GM12864 (cell line): ENCODE results near the gene AFF2.

Experiments
- DNase-seq: peaks from one replicate; pipeline ENCODE4 v3.0.0-alpha.2; 2011; ENCODE audit warnings: low read depth
- H3K4me3 ChIP-seq: 2 replicates; pipeline ENCODE4 v1.5.1; 2011; ENCODE audit warnings: mild to moderate bottlenecking, low read depth, low read length, control low read depth
- CTCF ChIP-seq: IDR thresholded peaks from 2 replicates; pipeline ENCODE4 v1.5.1; 2011; ENCODE audit warnings: low read depth, mild to moderate bottlenecking, moderate library complexity, low read length, control low read depth, inconsistent platforms; ENCODE audit errors: missing control alignments

AFF2 gene

DNA sequence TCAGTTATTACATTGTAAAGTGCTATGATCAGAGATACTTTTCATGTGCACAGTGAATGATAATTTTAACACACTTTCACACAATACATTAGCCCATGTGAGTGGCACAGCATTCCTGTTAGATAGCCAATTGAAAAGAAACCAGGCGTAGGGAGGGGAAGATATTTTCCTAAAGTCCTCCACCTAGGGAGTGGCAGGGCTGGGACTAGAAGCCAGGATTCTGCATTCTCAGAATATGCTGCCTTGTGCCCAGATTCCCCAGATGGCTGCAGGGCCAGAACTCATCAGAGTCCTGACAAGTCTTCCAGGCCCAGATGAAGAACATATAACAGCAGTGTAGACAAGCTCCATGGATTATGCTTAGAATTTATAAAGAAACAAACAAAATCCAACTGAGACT is 350.2 kb downstream of the AFF2 start:
- no peak overlapping the region for H3K4me3 ChIP-seq
- TF ChIP-seq CTCF, result no peak
- no peak for DNase-seq

- no peak for TF ChIP-seq CTCF
- DNase-seq, result no peak
- H3K4me3 ChIP-seq, result no peak overlapping the region
Observed at GRCh38 chrX:148854306-148854705, 353.9 kb downstream of the AFF2 start.

DNA sequence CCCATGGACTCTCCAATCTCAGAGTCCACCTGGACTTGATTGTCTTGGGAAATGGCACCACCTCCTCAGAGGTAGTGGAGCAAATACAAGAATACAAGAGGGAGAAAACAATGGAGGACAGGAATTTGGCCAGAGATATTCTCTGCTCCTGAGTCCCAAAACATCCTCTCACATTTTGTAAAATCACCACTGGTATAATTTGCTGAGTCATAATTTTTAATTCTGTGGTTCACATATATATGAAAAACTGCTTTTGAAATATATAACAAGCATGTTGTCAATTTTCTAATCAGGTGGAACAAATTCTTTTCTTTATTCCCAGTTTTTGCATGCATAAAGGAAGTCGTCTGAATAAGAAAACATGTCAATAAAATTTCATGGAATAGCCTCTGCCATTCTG is 356.1 kb downstream of the AFF2 start:
- no peak overlapping the region for H3K4me3 ChIP-seq
- TF ChIP-seq CTCF, result no peak
- DNase-seq, result no peak

DNA sequence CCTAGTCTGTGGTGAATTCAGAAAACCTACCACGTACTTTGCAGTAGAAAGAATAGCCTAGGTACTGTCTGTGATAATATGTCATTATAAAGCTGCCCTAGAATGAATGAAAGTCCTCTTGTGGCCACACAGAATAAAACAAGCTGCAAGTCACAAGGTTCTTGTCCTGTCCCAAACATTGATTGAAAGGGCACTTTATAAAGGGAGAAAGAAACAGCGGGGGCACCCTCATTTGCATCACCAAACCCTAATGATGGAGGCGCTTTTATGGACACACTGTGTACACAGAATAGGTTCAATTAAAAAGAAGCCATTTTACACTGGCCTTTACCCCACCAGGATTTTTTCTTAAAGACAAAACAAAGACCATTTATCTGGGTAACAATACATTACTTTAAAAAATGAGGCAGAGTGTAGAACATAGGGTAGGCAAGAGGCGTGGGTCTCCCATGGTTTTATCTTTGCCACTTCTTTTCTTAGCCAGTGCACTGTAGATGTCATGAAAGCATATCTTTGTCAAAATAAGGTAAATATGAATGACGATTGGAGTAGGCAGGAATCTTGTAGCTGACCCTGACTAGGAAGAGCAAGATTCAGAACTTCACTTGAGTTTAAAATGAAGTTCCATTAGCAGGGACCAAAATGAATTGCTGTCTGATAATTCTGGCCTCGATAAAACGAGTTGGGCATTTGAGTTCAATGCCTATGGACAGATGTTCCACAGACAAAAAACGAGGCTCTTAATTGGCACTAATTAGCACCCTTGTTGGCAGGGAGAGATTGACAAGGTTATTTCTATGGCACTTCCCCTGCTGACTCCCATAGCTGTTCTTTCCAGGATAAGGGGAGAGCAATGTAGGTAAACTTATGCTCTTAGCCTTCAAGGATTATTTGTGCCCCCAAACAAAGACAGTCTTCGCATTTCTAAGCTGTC is 365.1 kb downstream of the AFF2 start:
- no peak overlapping the region for H3K4me3 ChIP-seq
- DNase-seq, result no peak
- no peak for TF ChIP-seq CTCF

DNA sequence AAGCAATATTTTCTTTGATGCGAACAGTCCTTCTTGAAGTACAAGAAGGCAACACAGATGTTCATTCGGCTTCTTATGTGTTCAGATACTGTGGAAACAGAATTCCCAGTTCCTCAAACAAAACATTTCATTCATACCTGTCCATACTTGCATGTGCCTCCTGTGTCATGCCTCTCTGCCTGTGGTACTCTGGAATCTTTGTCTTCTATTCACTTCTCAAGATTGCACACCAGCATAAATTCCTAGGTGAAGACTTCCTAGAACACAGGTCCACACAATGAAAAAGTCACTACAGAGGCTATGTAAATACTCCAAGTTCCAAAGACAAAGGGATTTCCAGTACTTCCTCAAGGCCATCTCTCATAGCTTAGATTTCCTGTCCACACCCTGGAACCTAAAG is 367.2 kb downstream of the AFF2 start:
- no peak for TF ChIP-seq CTCF
- no peak overlapping the region for H3K4me3 ChIP-seq
- DNase-seq, result no peak

DNA sequence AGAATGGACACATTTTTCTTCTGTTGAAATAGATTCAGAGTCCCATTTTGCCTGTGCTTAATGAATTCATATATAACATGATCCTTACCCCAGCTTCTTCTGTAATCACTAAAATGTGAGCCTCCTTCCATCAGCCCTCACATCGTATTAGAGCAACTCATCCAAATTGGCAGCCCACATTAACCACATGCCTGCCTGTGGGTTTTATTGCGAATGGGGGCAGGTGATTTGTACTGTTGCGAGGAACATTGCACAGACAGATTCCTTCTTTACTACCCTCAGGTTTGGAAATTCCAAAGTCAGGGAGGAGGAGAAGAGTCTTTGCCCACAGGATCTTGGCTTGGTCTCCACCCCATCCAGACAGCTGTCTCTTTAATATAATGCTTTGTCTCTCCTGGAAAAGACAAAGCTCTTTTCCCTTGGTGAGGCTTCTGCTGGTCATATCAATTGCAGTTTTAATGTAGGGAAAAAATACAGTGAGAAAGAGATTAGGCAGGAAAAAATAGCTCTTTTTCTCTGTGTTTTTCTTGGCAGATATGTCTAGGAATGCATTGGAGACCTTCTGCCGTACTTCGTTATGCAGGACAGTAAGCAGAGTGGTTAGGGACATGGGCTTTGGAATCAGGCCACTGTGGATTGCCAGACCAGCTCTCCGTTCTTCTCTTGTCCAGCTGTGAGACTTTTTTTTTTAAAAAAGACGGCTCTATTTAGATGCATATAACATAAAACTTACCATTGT is 371.2 kb downstream of the AFF2 start:
- H3K4me3 ChIP-seq, result no peak overlapping the region
- no peak for TF ChIP-seq CTCF
- no peak for DNase-seq
